GDM1 (cell line): ENCODE results near the gene RINT1.

ENCODE experiments used
- DNase-seq: peaks from one replicate; lab custom pipeline; 2025; lab: John Stamatoyannopoulos, UW

The RINT1 gene

DNA sequence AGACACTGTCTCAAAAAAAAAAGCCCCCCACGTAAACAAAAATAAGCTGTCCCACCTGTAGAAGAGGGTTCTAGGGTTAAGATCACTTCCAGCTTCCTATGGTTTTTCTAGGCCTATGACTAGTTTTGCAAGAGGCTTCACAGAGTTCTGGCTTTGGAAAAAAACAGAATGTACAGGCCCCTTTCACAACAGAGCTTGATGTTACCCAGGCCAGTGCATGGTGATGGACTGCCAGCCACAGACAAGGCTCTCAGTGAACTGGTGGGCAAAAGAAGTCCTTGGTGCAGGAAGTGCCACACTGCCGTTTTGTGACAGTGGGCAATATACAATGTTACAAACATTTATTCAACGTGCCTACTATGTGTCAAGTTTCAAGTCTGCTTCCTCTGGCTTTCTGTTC, 67.5 kb downstream of the RINT1 start:
- no peak for DNase-seq

GRCh38 chr7:105600720-105601550, 68.9 kb downstream of the RINT1 start:
- DNase-seq: no peak

DNA sequence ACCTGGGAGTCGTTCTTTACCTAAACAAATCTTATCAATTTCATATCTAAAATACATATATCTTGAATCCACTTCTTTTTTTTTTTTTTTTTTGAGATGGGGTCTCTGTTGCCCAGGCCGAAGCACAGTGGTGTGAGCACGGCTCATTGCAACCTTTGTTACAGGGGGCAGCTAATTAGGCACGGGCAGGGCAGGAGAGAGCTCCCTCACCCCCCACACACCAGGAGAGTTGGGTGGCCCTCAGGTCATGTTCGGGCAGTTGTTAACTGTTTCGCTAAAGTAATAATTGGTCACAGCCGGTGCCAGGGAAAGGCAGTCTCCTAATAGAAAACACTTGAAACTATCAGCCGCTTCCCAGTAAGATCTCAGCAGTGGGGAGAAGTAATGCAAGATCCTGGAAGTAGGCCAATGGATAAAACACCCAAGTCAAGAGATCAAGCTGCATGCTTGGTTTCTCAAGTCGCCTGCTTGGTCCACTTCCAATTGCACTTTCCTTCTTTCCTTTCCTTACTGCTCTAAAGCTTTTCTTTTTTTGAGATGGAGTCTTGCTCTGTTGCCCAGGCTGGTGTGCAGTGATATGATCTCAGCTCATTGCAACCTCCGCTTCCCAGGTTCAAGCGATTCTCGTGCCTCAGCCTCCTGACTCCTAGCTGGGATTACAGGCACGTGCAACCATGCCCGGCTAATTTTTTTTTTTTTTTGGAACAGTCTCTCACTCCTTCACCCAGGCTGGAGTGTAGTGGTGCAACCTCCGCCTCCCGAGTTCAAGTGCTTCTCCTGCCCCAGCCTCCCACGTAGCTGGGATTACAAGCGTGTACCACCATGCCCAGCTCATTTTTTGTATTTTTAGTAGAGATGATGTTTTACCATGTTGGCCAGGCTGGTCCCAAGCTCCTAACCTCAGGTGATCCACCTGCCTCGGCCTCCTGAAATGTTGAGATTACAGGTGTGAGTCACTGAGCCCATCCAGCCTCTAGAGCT, 70.6 kb downstream of the RINT1 start:
- no peak for DNase-seq

- no peak for DNase-seq
Measured at GRCh38 chr7:105610165-105610930, 78.3 kb downstream of the RINT1 start.

DNA sequence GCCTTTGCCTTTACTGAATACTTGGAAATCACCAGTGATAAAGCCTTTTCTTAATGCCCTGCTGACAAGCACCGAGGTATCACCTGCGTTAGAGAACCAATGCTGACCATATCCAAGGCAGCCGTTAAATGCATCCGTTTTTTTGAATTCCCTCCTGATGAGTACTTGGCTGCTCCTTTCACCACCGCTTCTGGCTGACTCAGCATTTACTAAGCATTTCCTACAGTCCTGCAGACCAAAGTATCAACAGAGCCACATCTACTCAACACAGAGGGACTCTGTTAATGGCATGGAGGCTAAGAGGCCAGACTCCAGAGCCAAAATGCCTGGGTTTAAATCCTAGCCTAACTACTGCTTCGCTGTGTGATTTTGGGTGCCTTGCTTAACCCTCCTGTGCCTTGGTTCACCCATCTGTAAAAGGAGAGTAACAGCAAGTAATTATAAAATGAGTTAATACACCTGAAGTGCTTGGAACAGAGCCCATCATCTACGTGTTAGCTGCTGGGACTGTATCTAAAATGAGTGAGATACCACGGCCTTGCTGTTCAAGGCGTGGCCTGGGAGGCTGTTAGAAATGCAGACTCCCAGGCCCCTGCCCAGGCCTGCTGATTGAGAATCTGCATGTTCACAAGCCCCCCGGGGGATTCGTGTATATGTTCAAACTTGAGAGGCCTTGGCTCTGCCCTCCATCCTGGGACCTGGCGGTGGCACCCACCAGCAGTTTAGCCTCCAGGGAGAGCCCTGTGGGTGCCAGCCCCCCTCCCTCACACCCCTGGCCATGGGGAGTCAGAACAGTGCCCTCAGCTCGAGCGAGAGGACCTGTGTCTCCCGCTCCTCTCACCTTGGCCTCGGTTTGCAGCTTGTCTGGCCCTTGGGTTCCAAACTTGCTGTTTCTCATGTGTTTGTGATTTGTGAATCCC, 80.1 kb downstream of the RINT1 start:
- no peak for DNase-seq

- no peak for DNase-seq
Measured at GRCh38 chr7:105612806-105613205, 80.8 kb downstream of the RINT1 start.

- no peak for DNase-seq
Measured at GRCh38 chr7:105613611-105614330, 81.8 kb downstream of the RINT1 start.

- no peak for DNase-seq
Measured at GRCh38 chr7:105614341-105614840, 82.4 kb downstream of the RINT1 start.
